Hematopoietic multipotent progenitor cell treated with erythropoietin and hydrocortisone succinate and interleukin-3 and kit ligand, for 17 days (in vitro differentiated cells): ENCODE data around the gene TADA2B.

Source experiments
- DNase-seq: peaks from one replicate; pipeline ENCODE4 v3.0.0-alpha.2; 2015; ENCODE audit warnings: low spot score

TADA2B gene

GRCh38 chr4:7018281-7018680, 24.9 kb upstream of the TADA2B start:
- DNase-seq = no peak

- no peak for DNase-seq
These were observed 23.8 kb upstream of the TADA2B start for GRCh38 chr4:7019367-7019766.

GRCh38 chr4:7020290-7020689, 22.9 kb upstream of the TADA2B start:
- DNase-seq = no peak

GRCh38 chr4:7020856-7021255, 22.3 kb upstream of the TADA2B start:
- no peak for DNase-seq

GRCh38 chr4:7021355-7021754, 21.8 kb upstream of the TADA2B start:
- no peak for DNase-seq

GRCh38 chr4:7021930-7022664, 21.1 kb upstream of the TADA2B start:
- DNase-seq = no peak

GRCh38 chr4:7023486-7023885, 19.7 kb upstream of the TADA2B start:
- DNase-seq = no peak

GRCh38 chr4:7023901-7024300, 19.3 kb upstream of the TADA2B start:
- no peak for DNase-seq

- no peak for DNase-seq
These were observed 18.8 kb upstream of the TADA2B start for GRCh38 chr4:7024336-7024890.

- no peak for DNase-seq
These were observed 18.1 kb upstream of the TADA2B start for GRCh38 chr4:7025040-7025602.

- DNase-seq = no peak
These were observed 17.1 kb upstream of the TADA2B start for GRCh38 chr4:7026107-7026506.

- no peak for DNase-seq
These were observed 15.9 kb upstream of the TADA2B start for GRCh38 chr4:7027284-7027683.

- DNase-seq = no peak
These were observed 15.3 kb upstream of the TADA2B start for GRCh38 chr4:7027913-7028312.

- no peak for DNase-seq
These were observed 14.0 kb upstream of the TADA2B start for GRCh38 chr4:7029212-7029611.

- no peak for DNase-seq
These were observed 13.3 kb upstream of the TADA2B start for GRCh38 chr4:7029921-7030320.

GRCh38 chr4:7030856-7031255, 12.3 kb upstream of the TADA2B start:
- DNase-seq = no peak

- DNase-seq = no peak
These were observed 11.4 kb upstream of the TADA2B start for GRCh38 chr4:7031558-7032449.

GRCh38 chr4:7032596-7032995, 10.6 kb upstream of the TADA2B start:
- DNase-seq = no peak

- no peak for DNase-seq
These were observed 8.7 kb upstream of the TADA2B start for GRCh38 chr4:7034262-7035081.

- peak; percentile 27 for DNase-seq
These were observed 5.7 kb upstream of the TADA2B start for GRCh38 chr4:7037425-7037824.

- no peak for DNase-seq
These were observed 2.4 kb upstream of the TADA2B start for GRCh38 chr4:7040765-7041164.

GRCh38 chr4:7041246-7041645, 1.9 kb upstream of the TADA2B start:
- DNase-seq = no peak
